ENCODE results near the gene DSCAML1.

The DSCAML1 gene

GRCh38 chr11:117640041-117640440, 157.0 kb downstream of the DSCAML1 start:
- H3K36me3 Mint-ChIP-seq: no peaks in the 10 kb centered on the region
- H3K27me3 Mint-ChIP-seq: peaks cover 36% of the 10 kb centered on the region
- no peaks in the 10 kb centered on the region for H3K9me3 Mint-ChIP-seq
- ATAC-seq: no peak
- no peak overlapping the region for H3K4me3 Mint-ChIP-seq
- no peak overlapping the region for H3K27ac Mint-ChIP-seq
- no peaks in the 10 kb centered on the region for H3K4me1 Mint-ChIP-seq

GRCh38 chr11:117639601-117640000, 157.4 kb downstream of the DSCAML1 start:
- Mint-ChIP-seq H3K4me3 (no peak overlapping the region), H3K36me3 (no peaks in the 10 kb centered on the region), H3K27ac (no peak overlapping the region), H3K4me1 (no peaks in the 10 kb centered on the region), H3K27me3 (peaks cover 34% of the 10 kb centered on the region), H3K9me3 (no peaks in the 10 kb centered on the region)
- ATAC-seq: no peak

- H3K27me3 Mint-ChIP-seq: peaks cover 28% of the 10 kb centered on the region
- H3K9me3 Mint-ChIP-seq: no peaks in the 10 kb centered on the region
- H3K36me3 Mint-ChIP-seq: no peaks in the 10 kb centered on the region
- H3K4me1 Mint-ChIP-seq: no peaks in the 10 kb centered on the region
- H3K4me3 Mint-ChIP-seq: no peak overlapping the region
- no peak for ATAC-seq
- no peak overlapping the region for H3K27ac Mint-ChIP-seq
Measured at GRCh38 chr11:117638911-117639543, 158.0 kb downstream of the DSCAML1 start.

- Mint-ChIP-seq H3K9me3 (no peaks in the 10 kb centered on the region), H3K4me3 (no peak overlapping the region), H3K4me1 (no peaks in the 10 kb centered on the region), H3K27ac (no peak overlapping the region), H3K27me3 (peaks cover 10% of the 10 kb centered on the region), H3K36me3 (no peaks in the 10 kb centered on the region)
- ATAC-seq: no peak
Measured at GRCh38 chr11:117634756-117635603, 162.0 kb downstream of the DSCAML1 start.

- Mint-ChIP-seq H3K27ac (no peak overlapping the region), H3K4me1 (no peaks in the 10 kb centered on the region), H3K36me3 (no peaks in the 10 kb centered on the region), H3K9me3 (no peaks in the 10 kb centered on the region), H3K4me3 (no peak overlapping the region), H3K27me3 (peaks cover 9% of the 10 kb centered on the region)
- no peak for ATAC-seq
Measured at GRCh38 chr11:117633976-117634755, 162.8 kb downstream of the DSCAML1 start.

GRCh38 chr11:117633186-117633754, 163.7 kb downstream of the DSCAML1 start:
- Mint-ChIP-seq H3K4me1 (no peaks in the 10 kb centered on the region), H3K4me3 (no peak overlapping the region), H3K27ac (no peak overlapping the region)

GRCh38 chr11:117632306-117632705, 164.7 kb downstream of the DSCAML1 start:
- no peak for ATAC-seq
- Mint-ChIP-seq H3K27ac (no peak overlapping the region), H3K4me1 (no peaks in the 10 kb centered on the region), H3K9me3 (no peaks in the 10 kb centered on the region), H3K4me3 (no peak overlapping the region), H3K27me3 (peaks cover 25% of the 10 kb centered on the region), H3K36me3 (no peaks in the 10 kb centered on the region)

More at GRCh38 chr11:117633186-117633754, 163.7 kb downstream of the DSCAML1 start:
- Mint-ChIP-seq H3K27me3 (peaks cover 15% of the 10 kb centered on the region), H3K9me3 (no peaks in the 10 kb centered on the region), H3K36me3 (no peaks in the 10 kb centered on the region)
- ATAC-seq: no peak

- ATAC-seq: no peak
- Mint-ChIP-seq H3K9me3 (no peaks in the 10 kb centered on the region), H3K27me3 (peaks cover 31% of the 10 kb centered on the region), H3K27ac (no peak overlapping the region), H3K4me3 (no peak overlapping the region), H3K36me3 (no peaks in the 10 kb centered on the region), H3K4me1 (no peaks in the 10 kb centered on the region)
Measured at GRCh38 chr11:117631336-117632140, 165.5 kb downstream of the DSCAML1 start.

- ATAC-seq: no peak
- H3K36me3 Mint-ChIP-seq: no peaks in the 10 kb centered on the region
Measured at GRCh38 chr11:117629891-117630538, 167.0 kb downstream of the DSCAML1 start.

GRCh38 chr11:117629146-117629545, 167.9 kb downstream of the DSCAML1 start:
- Mint-ChIP-seq H3K9me3 (no peaks in the 10 kb centered on the region), H3K4me3 (no peak overlapping the region), H3K27me3 (peaks cover 31% of the 10 kb centered on the region), H3K4me1 (no peaks in the 10 kb centered on the region), H3K27ac (no peak overlapping the region), H3K36me3 (no peaks in the 10 kb centered on the region)
- ATAC-seq: no peak

More at GRCh38 chr11:117629891-117630538, 167.0 kb downstream of the DSCAML1 start:
- Mint-ChIP-seq H3K9me3 (no peaks in the 10 kb centered on the region), H3K27ac (no peak overlapping the region), H3K4me1 (no peaks in the 10 kb centered on the region), H3K27me3 (peaks cover 31% of the 10 kb centered on the region), H3K4me3 (no peak overlapping the region)

GRCh38 chr11:117627259-117627658, 169.8 kb downstream of the DSCAML1 start:
- Mint-ChIP-seq H3K4me1 (no peaks in the 10 kb centered on the region), H3K9me3 (no peaks in the 10 kb centered on the region), H3K36me3 (no peaks in the 10 kb centered on the region), H3K27me3 (peaks cover 31% of the 10 kb centered on the region), H3K4me3 (no peak overlapping the region), H3K27ac (no peak overlapping the region)
- no peak for ATAC-seq

- H3K4me1 Mint-ChIP-seq: no peaks in the 10 kb centered on the region
- peaks cover 31% of the 10 kb centered on the region for H3K27me3 Mint-ChIP-seq
- H3K27ac Mint-ChIP-seq: no peak overlapping the region
- no peaks in the 10 kb centered on the region for H3K9me3 Mint-ChIP-seq
- no peaks in the 10 kb centered on the region for H3K36me3 Mint-ChIP-seq
- no peak overlapping the region for H3K4me3 Mint-ChIP-seq
- no peak for ATAC-seq
Measured at GRCh38 chr11:117626576-117626975, 170.4 kb downstream of the DSCAML1 start.

- Mint-ChIP-seq H3K4me1 (no peaks in the 10 kb centered on the region), H3K9me3 (peaks cover 3% of the 10 kb centered on the region), H3K27ac (no peak overlapping the region), H3K36me3 (no peaks in the 10 kb centered on the region), H3K27me3 (peaks cover 31% of the 10 kb centered on the region), H3K4me3 (no peak overlapping the region)
- no peak for ATAC-seq
Measured at GRCh38 chr11:117625237-117625636, 171.8 kb downstream of the DSCAML1 start.

- Mint-ChIP-seq H3K27me3 (peaks cover 21% of the 10 kb centered on the region), H3K4me3 (no peak overlapping the region)
Measured at GRCh38 chr11:117623831-117624271, 173.2 kb downstream of the DSCAML1 start.

More at GRCh38 chr11:117623831-117624271, 173.2 kb downstream of the DSCAML1 start:
- ATAC-seq: no peak
- Mint-ChIP-seq H3K27ac (no peak overlapping the region), H3K4me1 (no peaks in the 10 kb centered on the region), H3K9me3 (peaks cover 3% of the 10 kb centered on the region), H3K36me3 (no peaks in the 10 kb centered on the region)
